SK-N-MC (cell line): ENCODE measurements around the gene MAT2B.

Experiments used
- EZH2 ChIP-seq: fragments of 200-600 bp; sonication (generic); IDR thresholded peaks from one replicate; pipeline ENCODE4 v1.6.1; 2017; ENCODE audit warnings: antibody characterized with exemption
- FOXP2 ChIP-seq: optimal IDR thresholded peaks from 2 replicates; pipeline ENCODE3; 2011; ENCODE audit warnings: mild to moderate bottlenecking, moderate library complexity; ENCODE audit not compliant: insufficient read depth; ENCODE audit errors: extremely low read length, control extremely low read depth
- POLR2AphosphoS5 ChIP-seq: IDR thresholded peaks from 2 replicates; pipeline ENCODE4 v1.6.1; 2012; ENCODE audit warnings: mild to moderate bottlenecking, low read depth, low read length, borderline replicate concordance

- no peak for TF ChIP-seq EZH2
- no peak for TF ChIP-seq POLR2AphosphoS5
- no peak for TF ChIP-seq FOXP2
Observed at GRCh38 chr5:163563880-163564279, 58.5 kb downstream of the MAT2B start.
